ENCODE measurements around the gene ZNF609.

ZNF609 gene

DNA sequence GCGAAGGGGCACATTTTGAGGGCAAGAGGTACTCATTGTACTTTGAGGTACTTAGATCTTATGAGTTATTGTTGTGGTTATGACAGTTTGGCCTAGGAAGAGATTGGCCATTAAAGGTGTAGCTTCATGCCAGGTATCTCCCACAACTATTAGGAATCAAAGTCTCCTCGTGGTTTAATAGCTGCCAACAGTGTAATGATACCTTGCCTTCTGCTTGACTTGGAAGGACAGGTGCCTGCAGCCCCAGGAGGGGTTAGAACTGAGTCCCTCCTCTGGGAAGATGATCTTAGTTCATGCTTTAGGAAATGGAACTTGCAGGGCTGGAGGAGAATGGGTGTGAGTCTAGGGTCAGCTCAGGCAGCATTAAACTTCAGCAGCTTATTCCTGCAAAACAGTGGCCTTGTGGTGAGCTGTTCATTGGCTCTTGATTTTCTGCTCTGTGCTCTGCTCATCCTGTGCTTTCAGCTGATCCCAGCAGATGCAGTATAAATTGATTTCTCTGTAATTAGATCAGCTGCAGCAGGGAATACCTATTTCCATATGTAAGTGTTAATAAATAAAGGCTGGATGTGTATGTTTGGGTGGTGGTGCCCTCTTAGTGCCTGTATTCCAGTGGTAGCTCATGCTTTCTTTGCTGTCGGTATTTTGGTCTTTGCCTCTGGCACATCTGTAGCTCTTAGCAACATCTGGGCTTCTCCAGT, 40.5 kb downstream of the ZNF609 start:
- TF ChIP-seq, protein P1, sequence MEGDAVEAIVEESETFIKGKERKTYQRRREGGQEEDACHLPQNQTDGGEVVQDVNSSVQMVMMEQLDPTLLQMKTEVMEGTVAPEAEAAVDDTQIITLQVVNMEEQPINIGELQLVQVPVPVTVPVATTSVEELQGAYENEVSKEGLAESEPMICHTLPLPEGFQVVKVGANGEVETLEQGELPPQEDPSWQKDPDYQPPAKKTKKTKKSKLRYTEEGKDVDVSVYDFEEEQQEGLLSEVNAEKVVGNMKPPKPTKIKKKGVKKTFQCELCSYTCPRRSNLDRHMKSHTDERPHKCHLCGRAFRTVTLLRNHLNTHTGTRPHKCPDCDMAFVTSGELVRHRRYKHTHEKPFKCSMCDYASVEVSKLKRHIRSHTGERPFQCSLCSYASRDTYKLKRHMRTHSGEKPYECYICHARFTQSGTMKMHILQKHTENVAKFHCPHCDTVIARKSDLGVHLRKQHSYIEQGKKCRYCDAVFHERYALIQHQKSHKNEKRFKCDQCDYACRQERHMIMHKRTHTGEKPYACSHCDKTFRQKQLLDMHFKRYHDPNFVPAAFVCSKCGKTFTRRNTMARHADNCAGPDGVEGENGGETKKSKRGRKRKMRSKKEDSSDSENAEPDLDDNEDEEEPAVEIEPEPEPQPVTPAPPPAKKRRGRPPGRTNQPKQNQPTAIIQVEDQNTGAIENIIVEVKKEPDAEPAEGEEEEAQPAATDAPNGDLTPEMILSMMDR (conservative IDR thresholded peaks at IDR 0.05; ENCODE audit: low read depth): no peak
- POLR2A ChIA-PET (ENCODE audit: low non-redundant PET): no interaction called here
- H3K27ac ChIP-seq: no peak overlapping the region
- CTCF ChIA-PET: no interaction called here
- DNase-seq (ENCODE audit: low spot score): no peak

DNA sequence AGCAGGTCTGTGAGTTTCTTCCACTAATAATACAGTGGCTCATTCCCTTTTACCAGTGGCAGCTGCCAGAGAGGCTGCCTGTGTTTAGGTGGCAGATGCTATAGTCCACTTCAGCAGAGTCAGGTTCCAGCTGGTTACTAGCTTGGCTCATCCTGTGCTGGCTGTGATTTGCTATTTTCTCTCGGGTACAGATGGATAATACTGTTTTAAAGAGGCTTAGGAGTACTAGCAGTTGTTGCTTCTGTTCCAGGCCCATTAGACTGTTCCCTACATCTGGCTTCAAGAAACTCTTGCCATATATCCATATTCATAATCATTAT, 41.0 kb downstream of the ZNF609 start:
- ChIA-PET CTCF (no interaction called here), POLR2A (ENCODE audit: low non-redundant PET) (no interaction called here)
- DNase-seq (ENCODE audit: low spot score): no peak
- H3K27ac ChIP-seq: no peak overlapping the region
- TF ChIP-seq, protein P1 (conservative IDR thresholded peaks at IDR 0.05; ENCODE audit: low read depth): no peak

DNA sequence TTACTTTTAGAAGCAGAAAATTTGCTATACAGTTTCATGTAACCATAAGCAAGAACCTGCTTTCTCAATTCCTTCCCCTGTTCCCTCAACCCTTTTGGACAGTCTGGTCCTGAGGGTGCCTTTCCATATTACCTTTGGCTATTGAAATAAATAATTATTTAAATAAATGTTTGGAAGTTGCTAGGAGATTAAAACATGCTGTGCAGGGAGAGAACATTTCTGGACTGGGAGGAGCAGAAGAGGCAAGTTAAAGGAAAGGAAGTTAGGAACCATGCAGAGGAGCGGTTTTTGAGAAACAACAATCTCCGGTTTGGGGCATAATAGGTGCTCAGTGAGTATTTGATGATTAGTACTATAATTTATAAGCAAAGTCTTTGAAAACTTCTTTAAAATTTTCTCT, 41.8 kb downstream of the ZNF609 start:
- H3K27ac ChIP-seq: no peak overlapping the region
- POLR2A ChIA-PET (ENCODE audit: low non-redundant PET): no interaction called here
- TF ChIP-seq, protein P1 (conservative IDR thresholded peaks at IDR 0.05; ENCODE audit: low read depth): no peak
- CTCF ChIA-PET: no interaction called here
- DNase-seq (ENCODE audit: low spot score): no peak

DNA sequence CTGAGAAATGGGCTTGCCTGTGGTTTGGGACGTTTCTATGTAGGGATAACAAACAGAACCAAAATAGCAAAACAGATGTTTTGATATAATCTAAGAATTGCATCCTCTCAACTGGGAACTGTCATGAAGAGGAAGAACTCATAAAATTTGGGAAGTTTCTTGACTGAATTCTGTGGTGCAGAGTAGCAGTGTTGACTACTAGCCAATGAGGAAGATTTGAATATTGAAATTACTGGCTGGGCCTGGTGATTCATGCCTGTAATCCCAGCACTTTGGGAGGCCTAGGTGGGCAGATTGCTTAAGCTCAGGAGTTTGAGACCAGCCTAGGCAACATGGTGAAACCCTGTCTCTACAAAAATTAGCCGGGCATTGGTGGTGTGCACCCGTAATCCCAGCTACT, 42.2 kb downstream of the ZNF609 start:
- TF ChIP-seq, protein P1 (conservative IDR thresholded peaks at IDR 0.05; ENCODE audit: low read depth): no peak
- CTCF ChIA-PET: interaction anchor here (0.8 kb wide), 1 partner anchor 55 kb away, joined by 3 read pairs; no protein-coding TSS in a partner anchor
- no peak overlapping the region for H3K27ac ChIP-seq
- POLR2A ChIA-PET (ENCODE audit: low non-redundant PET): no interaction called here
- no peak for DNase-seq (ENCODE audit: low spot score)

DNA sequence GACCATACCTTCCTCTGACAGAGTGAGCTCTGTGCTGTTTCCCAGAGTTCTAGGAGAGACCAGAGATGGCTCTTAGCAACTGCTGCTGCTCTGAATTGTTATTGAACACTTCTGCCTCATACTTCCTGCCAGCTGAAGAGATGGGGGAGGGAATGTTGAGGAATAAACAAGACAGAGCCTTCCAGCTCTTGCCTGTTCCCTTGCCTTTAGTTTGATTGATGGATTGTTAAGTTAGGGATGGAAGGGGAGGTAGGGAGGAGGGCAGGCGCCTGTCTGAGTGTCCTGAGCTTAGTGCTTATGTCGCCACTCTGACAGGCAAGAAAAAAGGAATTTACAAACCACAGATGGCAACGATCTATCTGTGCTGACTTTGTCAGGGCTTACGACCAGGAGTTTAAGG, 42.8 kb downstream of the ZNF609 start:
- TF ChIP-seq, protein P1 (conservative IDR thresholded peaks at IDR 0.05; ENCODE audit: low read depth): no peak
- CTCF ChIA-PET: interaction anchor here (0.6 to 0.8 kb wide), 2 partner anchors 54 to 78 kb away, joined by 3 read pairs; no protein-coding TSS in a partner anchor
- POLR2A ChIA-PET (ENCODE audit: low non-redundant PET): interaction anchor here (0.6 kb wide), 1 partner anchor 19 kb away, joined by 7 read pairs; no protein-coding TSS in a partner anchor
- no peak for DNase-seq (ENCODE audit: low spot score)
- no peak overlapping the region for H3K27ac ChIP-seq

DNA sequence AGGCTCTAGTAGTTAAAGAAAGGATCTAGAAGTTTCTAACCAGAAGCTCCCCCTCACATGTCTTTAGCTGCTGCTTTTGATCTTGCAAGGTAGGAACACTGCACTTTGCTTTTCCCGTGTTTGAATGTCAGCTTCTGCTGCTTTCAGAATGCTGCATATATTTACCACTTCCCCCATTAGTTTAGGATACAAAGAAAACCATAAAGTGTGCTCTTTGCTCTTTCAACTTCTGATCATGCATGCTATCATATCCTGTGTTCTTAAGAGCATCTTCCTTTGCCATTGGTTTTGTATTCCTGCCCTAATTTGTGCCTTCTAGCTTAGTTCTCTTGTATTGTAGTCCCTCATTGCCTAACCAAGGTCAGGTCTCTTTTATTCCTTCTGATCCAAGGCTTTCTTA, 43.3 kb downstream of the ZNF609 start:
- no peak overlapping the region for H3K27ac ChIP-seq
- TF ChIP-seq, protein P1 (conservative IDR thresholded peaks at IDR 0.05; ENCODE audit: low read depth): no peak
- ChIA-PET CTCF (interaction anchor here (0.6 to 0.8 kb wide), 2 partner anchors 54 to 78 kb away, joined by 3 read pairs; no protein-coding TSS in a partner anchor), POLR2A (ENCODE audit: low non-redundant PET) (interaction anchor here (0.6 kb wide), 1 partner anchor 19 kb away, joined by 7 read pairs; no protein-coding TSS in a partner anchor)
- no peak for DNase-seq (ENCODE audit: low spot score)

All from RWPE1 (cell line).